ENCODE data around the gene ACMSD. TPM values are rescaled to one million over a fixed set of nuclear protein-coding genes. Genes with fewer than 3 reads are reported as not detected.

Gene ACMSD
- total and polyA plus RNA-seq, 2 of the 13 experiments (the other 11 are each of a cell fraction or from before 2014, with no cell fraction given), result not detected

DNA sequence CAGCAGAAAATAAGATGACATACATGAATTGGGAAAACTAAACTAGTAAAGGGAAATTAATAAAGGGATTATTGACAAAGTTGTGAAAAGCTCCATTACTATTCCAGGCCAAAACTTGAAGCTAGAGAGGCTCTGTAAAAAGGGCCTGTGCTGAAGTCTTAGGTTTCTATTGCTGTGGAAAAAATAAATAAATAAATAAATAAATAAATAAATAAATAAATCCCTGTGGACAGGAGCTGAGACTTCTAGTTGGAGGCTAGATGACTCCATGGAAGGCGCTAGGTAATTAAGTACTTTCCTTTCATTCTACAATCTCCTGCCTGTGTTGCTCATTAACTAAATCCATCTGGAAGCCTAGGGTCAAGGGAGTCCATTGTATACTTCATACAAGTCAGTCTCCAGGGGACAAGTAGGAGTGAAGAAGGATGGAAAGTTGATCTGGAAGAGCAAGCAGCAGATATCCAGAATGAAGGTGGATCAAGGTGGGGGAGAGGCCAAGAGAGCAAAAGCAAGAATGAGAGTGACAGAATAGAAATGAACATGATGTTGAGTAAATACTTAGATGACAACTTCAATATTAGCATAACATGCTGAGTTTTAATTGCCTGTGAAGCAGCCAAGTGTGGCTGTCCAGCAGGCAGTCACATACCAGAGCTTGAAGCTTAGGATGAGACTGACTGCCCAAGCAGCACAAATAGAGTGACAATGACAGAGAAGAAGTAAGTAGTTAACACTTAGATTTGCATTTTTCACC is 54.0 kb downstream of the ACMSD start:
- no peak for ATAC-seq
- no peak overlapping the region for H3K27ac ChIP-seq (ENCODE audit: extremely low read length, insufficient read depth, low read length)
- TF ChIP-seq HNRNPK (IDR thresholded peaks at IDR 0.05; ENCODE audit: low read depth, low read length, poor library complexity, severe bottlenecking) (no peak), NFYC (CRISPR knock-in tag; IDR thresholded peaks at IDR 0.05) (no peak), HOXA9 (CRISPR knock-in tag; IDR thresholded peaks at IDR 0.05; ENCODE audit: borderline replicate concordance) (no peak), TOPORS (CRISPR knock-in tag; IDR thresholded peaks at IDR 0.05) (no peak), ISL2 (CRISPR knock-in tag; IDR thresholded peaks at IDR 0.05) (no peak), GLI4 (CRISPR knock-in tag; IDR thresholded peaks at IDR 0.05; ENCODE audit: borderline replicate concordance) (no peak), NFKBIZ (CRISPR knock-in tag; IDR thresholded peaks at IDR 0.05) (no peak), ZBTB26 (CRISPR knock-in tag; IDR thresholded peaks at IDR 0.05; ENCODE audit: borderline replicate concordance) (no peak), MLLT10 (CRISPR knock-in tag; IDR thresholded peaks at IDR 0.05) (no peak), CHD4 (IDR thresholded peaks at IDR 0.05; ENCODE audit: borderline replicate concordance, low read length) (no peak), JUND (CRISPR knock-in tag; IDR thresholded peaks at IDR 0.05) (no peak), TERF1 (CRISPR knock-in tag; IDR thresholded peaks at IDR 0.05) (no peak), CBX1 (IDR thresholded peaks at IDR 0.05; ENCODE audit: low read depth) (no peak), SP4 (CRISPR knock-in tag; IDR thresholded peaks at IDR 0.05) (no peak), ISX (CRISPR knock-in tag; conservative IDR thresholded peaks at IDR 0.05) (no peak), ZNF33B (CRISPR knock-in tag; IDR thresholded peaks at IDR 0.05) (no peak), ZNF644 (CRISPR knock-in tag; IDR thresholded peaks at IDR 0.05; ENCODE audit: low read depth) (no peak)
- TF ChIP-seq, protein P1, sequence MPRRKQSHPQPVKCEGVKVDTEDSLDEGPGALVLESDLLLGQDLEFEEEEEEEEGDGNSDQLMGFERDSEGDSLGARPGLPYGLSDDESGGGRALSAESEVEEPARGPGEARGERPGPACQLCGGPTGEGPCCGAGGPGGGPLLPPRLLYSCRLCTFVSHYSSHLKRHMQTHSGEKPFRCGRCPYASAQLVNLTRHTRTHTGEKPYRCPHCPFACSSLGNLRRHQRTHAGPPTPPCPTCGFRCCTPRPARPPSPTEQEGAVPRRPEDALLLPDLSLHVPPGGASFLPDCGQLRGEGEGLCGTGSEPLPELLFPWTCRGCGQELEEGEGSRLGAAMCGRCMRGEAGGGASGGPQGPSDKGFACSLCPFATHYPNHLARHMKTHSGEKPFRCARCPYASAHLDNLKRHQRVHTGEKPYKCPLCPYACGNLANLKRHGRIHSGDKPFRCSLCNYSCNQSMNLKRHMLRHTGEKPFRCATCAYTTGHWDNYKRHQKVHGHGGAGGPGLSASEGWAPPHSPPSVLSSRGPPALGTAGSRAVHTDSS (CRISPR knock-in tag; conservative IDR thresholded peaks at IDR 0.05), result no peak
- H3K27me3 ChIP-seq (ENCODE audit: control insufficient read depth in 1 of 2, insufficient read depth in 2 of 2, low read length in 2 of 2), result no peaks in the 10 kb centered on the region
- H3K9me3 ChIP-seq (ENCODE audit: low read length), result no peaks in the 10 kb centered on the region
- FAIRE-seq, result no peak
- no peaks in the 10 kb centered on the region for H4K20me1 ChIP-seq (ENCODE audit: insufficient read depth, low read length)
- no TSS peak for BruUV-seq (replicated peaks)
- intact Hi-C loops (cut with micrococcal nuclease; ENCODE audit: unreplicated experiment), result no loop called here
- DNase-seq (ENCODE audit: low spot score), result no peak
- no peak overlapping the region for H2AFZ ChIP-seq (ENCODE audit: low read length)
- H3K36me3 ChIP-seq (replicated peaks in 1 of 2; ENCODE audit: control insufficient read depth in 1 of 2, insufficient read depth in 2 of 2, low read length in 2 of 2), result no peaks in the 10 kb centered on the region
- CTCF ChIA-PET (ENCODE audit: low intra/inter-chr PET ratio, low total read pairs), result no interaction called here
- POLR2A ChIA-PET, result no interaction called here
- WGBS (ENCODE audit: low lambda C conversion rate), result 40% methylated on average over 1 of the region's 1 CpG
- H3K4me2 ChIP-seq (ENCODE audit: low read depth, low read length), result no peak overlapping the region
- no peak overlapping the region for H3K9ac ChIP-seq (ENCODE audit: insufficient read depth, low read depth, low read length)
- H3K4me1 ChIP-seq (ENCODE audit: insufficient read depth, low read length), result no peaks in the 10 kb centered on the region
- in situ Hi-C loops (cut with HindIII; ENCODE audit: extremely low pct_ligation_motif_present, low pct_unique_long_range_greater_than_20kb), result no loop called here
- no peaks in the 10 kb centered on the region for H3K79me2 ChIP-seq (ENCODE audit: insufficient read depth, low read length)
- no peak overlapping the region for H3K4me3 ChIP-seq (replicated peaks in 1 of 3; ENCODE audit: insufficient read depth in 1 of 3, low read depth in 2 of 3, low read length in 3 of 3)
